NCI-H2107 treated with DMSO at 0.1 percent for 48 hours (cell line): Measurements from ENCODE around the gene SPTSSB.

Source experiments
- DNase-seq: peaks from one replicate; lab custom pipeline; 2025; ENCODE audit not compliant: unreplicated experiment; lab: John Stamatoyannopoulos, UW

The SPTSSB gene

GRCh38 chr3:161371441-161372320 lies at the start of gene SPTSSB:
TSS of gene SPTSSB (minus strand) at chr3:161371517. CDS start at chr3:161346323, 25,194 bp downstream.
- peak; percentile 80 for DNase-seq

GRCh38 chr3:161420746-161421145 lies 49.4 kb upstream of the SPTSSB start:
- DNase-seq = peak; percentile 37

GRCh38 chr3:161419555-161420333 lies 48.4 kb upstream of the SPTSSB start:
- no peak for DNase-seq

- DNase-seq = no peak
Measured at GRCh38 chr3:161415506-161416231, 44.4 kb upstream of the SPTSSB start.

GRCh38 chr3:161414907-161415306 lies 43.6 kb upstream of the SPTSSB start:
- no peak for DNase-seq

GRCh38 chr3:161413855-161414210 lies 42.5 kb upstream of the SPTSSB start:
- no peak for DNase-seq

GRCh38 chr3:161413127-161413854 lies 42.0 kb upstream of the SPTSSB start:
- DNase-seq = peak; percentile 37

GRCh38 chr3:161412123-161412522 lies 40.8 kb upstream of the SPTSSB start:
- no peak for DNase-seq

GRCh38 chr3:161409858-161410257 lies 38.5 kb upstream of the SPTSSB start:
- no peak for DNase-seq

GRCh38 chr3:161409069-161409468 lies 37.8 kb upstream of the SPTSSB start:
- peak; percentile 56 for DNase-seq

- DNase-seq = no peak
Measured at GRCh38 chr3:161406594-161407555, 35.6 kb upstream of the SPTSSB start.

GRCh38 chr3:161405836-161406235 lies 34.5 kb upstream of the SPTSSB start:
- DNase-seq = no peak

GRCh38 chr3:161405087-161405486 lies 33.8 kb upstream of the SPTSSB start:
- no peak for DNase-seq

- DNase-seq = no peak
Measured at GRCh38 chr3:161403251-161403650, 31.9 kb upstream of the SPTSSB start.

GRCh38 chr3:161401389-161401788 lies 30.1 kb upstream of the SPTSSB start:
- DNase-seq = no peak

GRCh38 chr3:161400650-161401049 lies 29.3 kb upstream of the SPTSSB start:
- DNase-seq = no peak

GRCh38 chr3:161395115-161396012 lies 24.0 kb upstream of the SPTSSB start:
- DNase-seq = no peak

GRCh38 chr3:161393803-161394202 lies 22.5 kb upstream of the SPTSSB start:
- DNase-seq = no peak

GRCh38 chr3:161393310-161393709 lies 22.0 kb upstream of the SPTSSB start:
- no peak for DNase-seq
